RPMI8226 (cell line): ENCODE results near the gene KRT4.
"Not testable (repeated sequence)": the region's sequence is repeated elsewhere in the genome, so short reads cannot be mapped to it uniquely, and the experiment has no call there.

Experiments
- DNase-seq: peaks from one replicate; pipeline ENCODE4 v3.0.0-alpha.2; 2015

The KRT4 gene

DNA sequence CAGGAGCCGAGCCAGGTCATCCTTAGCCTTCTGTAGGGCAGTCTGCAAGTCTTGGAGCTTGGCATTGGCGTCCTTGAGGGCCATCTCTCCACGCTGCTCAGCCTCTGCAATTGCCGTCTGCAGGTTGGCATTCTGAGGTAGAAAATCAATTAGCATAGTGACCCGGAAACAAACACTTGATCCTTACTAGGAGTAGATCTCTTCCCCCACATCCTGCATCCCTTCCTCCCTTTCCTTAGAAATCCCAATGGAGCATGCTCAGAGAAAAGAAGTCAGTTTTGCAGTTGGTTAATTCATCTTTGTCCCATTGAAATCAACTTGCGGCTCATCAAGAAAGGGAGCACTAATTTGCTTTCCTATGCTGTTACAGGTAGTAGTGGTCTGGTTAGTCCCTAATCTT, 42.8 kb downstream of the KRT4 start:
- no peak for DNase-seq

GRCh38 chr12:52769946-52770345, 44.0 kb downstream of the KRT4 start:
- no peak for DNase-seq

DNA sequence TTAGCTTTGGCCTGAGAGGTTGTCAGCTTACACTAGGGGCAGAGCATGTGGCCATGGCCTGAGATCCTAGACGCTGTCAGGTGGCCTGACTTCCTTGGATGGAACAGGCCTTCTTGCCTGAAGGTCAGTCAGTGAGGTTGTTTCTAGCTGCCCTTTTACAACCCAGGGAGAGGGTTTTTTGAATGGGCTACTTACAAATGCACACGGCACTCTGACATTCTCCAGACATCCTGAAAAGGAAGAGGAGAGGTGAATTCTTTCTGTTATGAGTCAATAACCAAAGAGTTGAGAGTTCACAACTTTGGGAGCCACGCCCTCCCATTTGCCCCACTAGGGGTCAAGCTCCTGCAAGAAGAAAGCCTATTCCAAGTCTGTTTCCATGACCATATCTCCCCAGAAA, 44.6 kb downstream of the KRT4 start:
- DNase-seq, result no peak

GRCh38 chr12:52768479-52769200, 45.3 kb downstream of the KRT4 start:
- no peak for DNase-seq

GRCh38 chr12:52767427-52767826, 46.5 kb downstream of the KRT4 start:
- no peak for DNase-seq

DNA sequence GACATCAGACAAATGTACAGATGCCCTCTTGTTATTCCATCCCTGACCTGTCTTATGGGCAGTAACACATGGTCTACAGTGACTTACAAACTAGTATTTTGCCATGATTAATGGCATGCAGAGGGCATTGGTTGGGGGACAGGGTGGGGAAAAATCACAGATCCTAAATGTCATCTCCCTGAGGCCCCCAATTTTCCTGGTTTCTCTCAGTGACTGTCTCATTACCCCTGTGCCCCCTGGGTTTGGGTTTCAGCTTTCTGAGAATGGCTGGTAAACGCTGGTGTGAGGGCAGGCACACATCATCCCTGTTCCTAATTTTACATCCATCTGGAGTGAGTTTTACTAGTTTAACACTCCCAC, 46.9 kb downstream of the KRT4 start:
- no peak for DNase-seq

- no peak for DNase-seq
These were observed 47.4 kb downstream of the KRT4 start for GRCh38 chr12:52766351-52767019.

- DNase-seq, result no peak
These were observed 48.2 kb downstream of the KRT4 start for GRCh38 chr12:52765702-52766101.

- no peak for DNase-seq
These were observed 49.9 kb downstream of the KRT4 start for GRCh38 chr12:52763991-52764390.

- no peak for DNase-seq
These were observed 50.8 kb downstream of the KRT4 start for GRCh38 chr12:52763036-52763659.

DNA sequence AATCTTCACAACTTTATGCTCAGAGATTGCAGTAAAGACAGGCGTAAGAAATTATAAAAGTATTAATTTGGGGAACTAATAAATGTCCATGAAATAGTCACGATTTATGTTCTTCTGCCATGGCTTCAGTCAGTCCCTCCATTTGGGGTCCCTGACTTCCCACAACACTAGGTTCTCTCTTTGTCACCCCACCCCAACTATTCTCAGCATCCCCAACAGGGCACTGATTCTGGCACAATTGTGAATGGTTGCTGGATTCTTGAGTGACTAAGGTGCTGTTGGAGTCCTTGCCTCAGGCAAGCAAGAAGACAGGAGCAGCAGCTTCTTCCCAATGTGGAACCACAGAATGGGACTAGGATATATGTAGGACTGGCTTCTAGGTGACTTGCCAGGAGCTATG, 52.1 kb downstream of the KRT4 start:
- DNase-seq, result no peak

- not testable (repeated sequence) for DNase-seq
These were observed 52.7 kb downstream of the KRT4 start for GRCh38 chr12:52761218-52761617.

DNA sequence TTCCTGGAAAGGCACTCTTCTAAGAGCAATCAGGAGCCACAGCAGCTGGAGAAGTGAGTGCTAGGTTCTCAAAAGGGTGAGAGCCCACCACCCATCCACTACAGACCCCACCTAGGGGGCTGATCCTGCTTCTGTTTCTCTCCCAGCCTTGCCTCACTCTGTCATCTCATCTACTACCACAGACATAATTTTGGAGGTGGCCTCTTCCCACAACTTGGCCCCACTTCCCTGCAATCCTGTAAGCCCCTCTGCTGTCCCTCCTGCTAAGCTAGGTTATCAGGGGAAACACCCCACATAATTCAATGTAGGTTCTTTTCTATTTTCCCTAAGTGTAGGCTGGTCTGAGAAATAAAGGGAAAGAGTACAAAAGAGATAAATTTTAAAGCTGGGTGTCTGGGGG, 53.3 kb downstream of the KRT4 start:
- DNase-seq, result no peak

- no peak for DNase-seq
These were observed 54.2 kb downstream of the KRT4 start for GRCh38 chr12:52759695-52760094.

DNA sequence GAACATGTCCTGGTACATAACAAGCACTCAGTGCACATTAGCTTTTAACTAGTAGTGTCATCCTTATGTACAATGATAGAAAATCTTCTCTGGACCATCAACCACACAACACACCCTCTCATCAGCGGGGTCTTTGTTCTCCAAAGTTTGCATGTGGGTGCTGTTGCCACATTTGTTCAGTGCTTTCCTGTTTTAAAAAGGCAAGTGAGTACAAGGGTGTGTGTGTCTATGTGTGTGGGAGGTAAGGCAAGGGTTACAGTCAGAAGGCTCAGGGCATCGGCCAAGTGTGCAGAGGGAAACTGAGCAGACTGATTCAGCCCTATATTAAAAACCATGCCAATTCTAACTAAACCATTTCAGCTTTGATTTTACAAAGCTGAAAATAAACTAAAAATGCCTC, 54.7 kb downstream of the KRT4 start:
- no peak for DNase-seq

DNA sequence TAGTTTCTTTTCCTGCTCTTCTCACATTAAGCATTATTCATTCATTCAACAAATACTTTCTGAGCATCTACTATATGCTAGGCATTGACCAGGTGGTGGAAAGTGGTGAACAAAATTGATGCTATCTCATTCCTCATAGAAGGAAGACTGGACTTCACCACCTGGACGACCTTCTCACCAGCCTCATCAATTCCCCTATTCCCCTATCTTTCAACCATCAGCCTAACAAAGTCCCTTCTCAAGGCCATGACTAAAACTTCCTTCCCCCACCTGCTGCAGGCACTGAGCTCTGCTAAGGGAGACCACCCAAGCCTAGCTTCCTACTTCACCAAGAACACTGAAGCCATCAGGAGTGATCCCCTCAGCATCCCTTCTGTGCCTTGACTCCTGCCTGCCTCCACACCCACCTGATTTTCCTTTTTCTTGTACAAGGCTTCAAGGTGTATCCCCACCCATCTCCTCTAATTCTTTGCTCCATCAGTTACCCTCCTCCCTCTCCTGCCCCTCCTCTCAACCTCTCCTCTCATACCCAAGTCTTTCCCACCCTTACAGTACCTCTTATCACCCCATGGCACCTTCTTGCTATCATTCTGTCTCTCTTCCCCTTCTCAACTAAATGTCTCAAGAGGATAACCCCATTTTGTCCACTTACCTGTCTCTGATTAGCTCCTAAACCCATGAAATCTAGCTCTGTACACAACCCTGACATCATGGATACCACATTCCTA, 56.3 kb downstream of the KRT4 start:
- DNase-seq, result no peak
